AG09319 (cell line): Measurements from ENCODE around the gene MYL5.

ENCODE experiments used
- DNase-seq: peaks from one replicate; pipeline ENCODE4 v3.0.0-alpha.2; 2010; ENCODE audit warnings: low read depth; ENCODE audit errors: extremely low read depth
- TF ChIP-seq, protein P1 (sequence below): IDR thresholded peaks from 2 replicates; pipeline ENCODE4 v1.5.1; 2011; ENCODE audit warnings: low read depth, mild to moderate bottlenecking, inconsistent platforms, low read length, moderate library complexity

Gene MYL5

GRCh38 chr4:675036-675882 is 917 bp downstream of the MYL5 start:
- DNase-seq: no peak

DNA sequence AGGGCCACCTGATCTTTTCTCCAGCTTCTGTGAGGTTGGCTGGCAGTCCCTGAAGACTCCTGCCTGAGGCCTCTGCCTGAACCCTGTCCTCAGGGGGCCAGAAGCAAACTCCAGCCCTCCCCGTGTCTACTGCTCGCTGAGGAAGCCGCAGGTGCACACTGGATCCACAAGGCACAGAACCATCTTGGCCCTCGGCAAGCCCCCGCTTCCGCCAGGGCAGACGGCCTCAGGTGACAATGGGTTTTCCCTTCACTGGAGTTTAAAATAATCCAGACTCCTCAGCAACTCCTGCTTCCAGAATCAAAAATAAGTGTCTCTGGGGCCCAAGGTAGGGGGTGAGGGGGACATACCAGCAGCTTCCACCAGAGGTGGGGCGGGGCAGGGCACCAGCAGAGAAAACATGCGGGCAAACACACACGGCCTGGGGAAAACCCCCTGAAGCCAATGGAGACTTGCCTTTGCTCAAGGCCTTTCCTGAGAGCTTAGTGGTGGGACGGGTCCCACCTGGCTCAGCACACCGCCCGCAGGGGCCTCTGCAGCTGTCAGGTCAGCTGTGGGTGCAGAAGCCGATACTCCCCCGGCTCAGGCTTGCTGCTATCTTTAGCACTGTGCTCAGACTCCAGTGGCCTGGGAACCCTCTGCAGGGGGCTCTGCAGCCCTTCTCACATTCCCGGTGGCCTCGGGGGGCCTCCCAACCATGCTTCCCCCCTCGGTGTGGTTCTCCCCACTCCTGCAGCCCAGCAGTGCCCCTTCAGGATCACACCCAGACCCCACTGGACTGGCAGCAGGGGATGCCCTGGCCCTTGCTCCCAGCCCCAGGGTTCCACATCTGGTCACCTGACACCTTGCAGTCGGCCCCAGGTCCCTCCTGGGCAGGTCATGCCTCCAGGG is 1.9 kb downstream of the MYL5 start:
- TF ChIP-seq, protein P1, sequence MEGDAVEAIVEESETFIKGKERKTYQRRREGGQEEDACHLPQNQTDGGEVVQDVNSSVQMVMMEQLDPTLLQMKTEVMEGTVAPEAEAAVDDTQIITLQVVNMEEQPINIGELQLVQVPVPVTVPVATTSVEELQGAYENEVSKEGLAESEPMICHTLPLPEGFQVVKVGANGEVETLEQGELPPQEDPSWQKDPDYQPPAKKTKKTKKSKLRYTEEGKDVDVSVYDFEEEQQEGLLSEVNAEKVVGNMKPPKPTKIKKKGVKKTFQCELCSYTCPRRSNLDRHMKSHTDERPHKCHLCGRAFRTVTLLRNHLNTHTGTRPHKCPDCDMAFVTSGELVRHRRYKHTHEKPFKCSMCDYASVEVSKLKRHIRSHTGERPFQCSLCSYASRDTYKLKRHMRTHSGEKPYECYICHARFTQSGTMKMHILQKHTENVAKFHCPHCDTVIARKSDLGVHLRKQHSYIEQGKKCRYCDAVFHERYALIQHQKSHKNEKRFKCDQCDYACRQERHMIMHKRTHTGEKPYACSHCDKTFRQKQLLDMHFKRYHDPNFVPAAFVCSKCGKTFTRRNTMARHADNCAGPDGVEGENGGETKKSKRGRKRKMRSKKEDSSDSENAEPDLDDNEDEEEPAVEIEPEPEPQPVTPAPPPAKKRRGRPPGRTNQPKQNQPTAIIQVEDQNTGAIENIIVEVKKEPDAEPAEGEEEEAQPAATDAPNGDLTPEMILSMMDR: no peak
- no peak for DNase-seq

More at GRCh38 chr4:675036-675882, 917 bp downstream of the MYL5 start:
- TF ChIP-seq, protein P1: no peak

GRCh38 chr4:676871-677235 is 2.5 kb downstream of the MYL5 start:
- DNase-seq: no peak
- TF ChIP-seq, protein P1: no peak

DNA sequence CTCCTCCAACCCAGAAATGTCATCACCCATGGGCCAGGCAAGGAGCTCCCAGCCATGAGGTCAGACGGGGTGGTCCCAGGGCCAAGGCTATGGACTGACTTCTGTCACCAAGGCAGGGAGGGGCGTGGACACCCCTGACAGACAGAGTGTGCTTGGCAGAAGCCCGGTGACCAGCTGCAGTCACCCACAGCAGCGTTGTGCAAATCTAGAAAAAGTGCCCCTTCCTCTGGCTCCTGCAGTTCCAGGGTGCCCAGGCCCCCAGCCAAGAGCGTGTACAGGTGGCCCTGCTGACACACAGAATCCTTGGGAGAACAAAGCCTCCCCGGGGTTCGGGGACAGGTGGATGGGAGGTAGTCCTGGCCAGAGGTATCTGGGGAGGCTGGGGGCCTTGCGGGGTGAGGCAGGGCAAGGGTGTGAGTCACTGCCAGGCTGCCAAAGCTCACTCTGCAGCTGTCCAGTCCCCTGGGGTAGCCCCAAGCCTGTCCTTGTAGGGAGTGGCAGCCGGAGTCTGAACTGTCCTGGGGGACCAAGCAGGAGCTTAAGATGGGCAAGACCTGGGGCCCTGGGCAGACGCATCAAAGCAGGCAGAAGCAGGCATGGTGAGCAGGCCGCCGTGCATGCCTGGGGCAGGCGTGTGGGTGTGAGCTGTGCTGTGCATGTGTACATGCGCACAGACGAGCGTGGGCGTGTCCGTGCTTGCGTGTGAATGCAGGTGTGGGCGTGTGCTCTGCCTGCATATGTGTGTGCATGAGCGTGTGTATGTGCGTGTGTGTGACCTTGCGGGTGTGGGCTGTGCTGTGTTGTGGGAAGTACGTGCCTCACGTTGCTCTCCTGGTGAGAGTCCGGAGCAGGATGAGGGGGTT is 3.3 kb downstream of the MYL5 start:
- no peak for DNase-seq

GRCh38 chr4:678331-679103 is 4.2 kb downstream of the MYL5 start:
- no peak for DNase-seq
- TF ChIP-seq, protein P1: no peak

More for the DNA sequence above, 3.3 kb downstream of the MYL5 start:
- TF ChIP-seq, protein P1: no peak

- TF ChIP-seq, protein P1: no peak
- DNase-seq: no peak
Measured at GRCh38 chr4:679104-679481, 4.8 kb downstream of the MYL5 start.
